Lung microvascular endothelial cell (primary cell): ENCODE data around the gene ANKRD39. TPM values are rescaled to one million over a fixed set of nuclear protein-coding genes. Genes with fewer than 3 reads are reported as not detected.

Source experiments
- DNase-seq, 2 donors: peaks; one replicate each; pipeline versions ENCODE4 v3.0.0 to v3.0.0-alpha.2; 2010; ENCODE audit warnings: low read depth in 2 of 2
- total RNA-seq: library from RNA; depleted of rRNA; stranded (reverse); fragments of >200 nt; gene quantifications from 2 replicates; pipeline ENCODE4 v1.2.1, GENCODE V29; 2014

The ANKRD39 gene
- total RNA-seq, 1 donor from 2014 or later = 6.3 TPM

DNA sequence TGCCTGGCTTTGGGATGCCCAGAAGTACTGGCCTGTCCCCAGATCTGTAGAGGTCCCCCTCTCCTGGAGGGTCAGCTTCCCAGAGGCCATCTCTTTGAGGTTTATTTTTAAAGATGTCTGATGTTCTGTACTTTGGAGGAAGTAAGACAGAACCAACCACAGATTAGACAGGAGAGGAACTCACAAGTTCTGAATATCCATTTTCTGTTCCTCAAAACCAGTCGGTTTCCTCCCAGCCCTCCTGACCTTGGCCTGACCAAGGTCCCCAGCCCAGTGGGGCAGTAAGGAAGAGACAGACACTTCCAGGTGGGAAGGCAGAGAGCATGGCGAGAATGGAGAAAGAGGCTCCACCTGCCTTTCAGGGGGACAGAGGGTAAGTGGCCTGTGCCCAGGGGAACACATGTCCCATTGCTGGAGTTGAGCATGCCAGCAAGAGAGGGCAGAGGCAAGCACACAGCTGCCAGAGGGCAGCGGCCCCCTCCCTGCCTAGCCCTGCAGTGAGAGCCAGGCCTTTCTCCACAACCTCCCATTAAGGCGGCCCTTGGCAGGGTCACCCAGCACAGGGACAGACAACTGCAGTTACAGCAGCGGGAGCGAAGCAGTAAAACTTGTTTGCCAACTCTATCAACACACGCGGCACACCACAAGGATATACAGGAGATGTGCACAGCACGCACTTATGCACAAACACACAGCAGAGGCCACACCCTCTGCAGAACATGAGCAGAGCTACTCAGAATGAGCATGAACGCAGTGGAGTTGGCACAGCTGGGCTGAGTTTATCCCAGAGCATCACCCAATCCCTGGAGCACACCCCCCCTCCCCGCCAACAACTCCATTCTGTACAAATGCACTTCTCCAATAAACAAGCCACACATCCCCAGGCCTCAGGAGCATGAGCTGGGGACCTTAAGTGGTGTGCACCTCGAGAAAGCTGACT, 30.5 kb upstream of the ANKRD39 start:
- no peak for DNase-seq

GRCh38 chr2:96887493-96888012, 29.7 kb upstream of the ANKRD39 start:
- DNase-seq = no peak

GRCh38 chr2:96885432-96886347, 27.9 kb upstream of the ANKRD39 start:
- DNase-seq = no peak

GRCh38 chr2:96884299-96885094, 26.7 kb upstream of the ANKRD39 start:
- DNase-seq = no peak

- DNase-seq = no peak
Observed at GRCh38 chr2:96883306-96883705, 25.5 kb upstream of the ANKRD39 start.

DNA sequence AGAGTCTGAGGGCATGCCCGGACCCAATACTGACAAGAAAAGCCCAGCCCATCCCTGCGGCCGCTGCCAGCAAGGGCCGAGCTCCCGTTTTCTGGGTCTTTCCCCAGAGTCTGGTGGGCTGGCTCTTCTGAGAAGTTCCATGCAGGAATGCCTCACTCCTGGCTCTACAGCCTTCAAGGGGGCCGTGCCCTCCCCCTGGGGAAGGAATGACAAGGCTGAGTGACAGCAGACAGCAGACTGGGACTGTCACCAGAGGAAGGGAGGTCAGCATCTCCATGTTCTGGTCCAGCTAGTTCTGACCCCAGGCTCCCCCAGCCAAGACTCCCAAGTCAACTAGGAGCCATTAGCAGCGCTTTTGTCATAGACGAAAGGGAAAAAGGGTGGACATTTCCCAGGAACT, 25.1 kb upstream of the ANKRD39 start:
- DNase-seq = no peak

DNA sequence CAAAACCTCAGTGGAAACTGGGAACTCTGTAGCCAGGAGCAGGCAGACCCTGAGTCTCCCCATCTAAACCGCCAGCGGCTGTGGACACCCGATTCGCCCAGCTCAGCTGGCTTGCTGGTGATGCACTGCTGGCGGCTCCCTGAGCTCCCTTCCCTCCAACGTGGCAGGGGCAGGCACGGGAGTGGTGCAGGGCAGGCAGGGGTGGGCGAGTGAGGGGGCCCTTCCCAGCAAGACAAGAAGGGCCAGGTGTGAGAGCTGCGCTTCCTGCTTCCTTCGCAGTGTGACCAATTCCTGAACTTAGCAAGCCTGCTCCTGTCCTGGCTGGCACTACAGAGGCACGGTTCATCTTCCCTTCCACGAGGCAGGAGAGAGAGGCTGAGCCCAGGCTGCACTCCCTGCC, 24.4 kb upstream of the ANKRD39 start:
- DNase-seq = no peak

- no peak for DNase-seq
Observed at GRCh38 chr2:96881349-96882195, 23.8 kb upstream of the ANKRD39 start.

DNA sequence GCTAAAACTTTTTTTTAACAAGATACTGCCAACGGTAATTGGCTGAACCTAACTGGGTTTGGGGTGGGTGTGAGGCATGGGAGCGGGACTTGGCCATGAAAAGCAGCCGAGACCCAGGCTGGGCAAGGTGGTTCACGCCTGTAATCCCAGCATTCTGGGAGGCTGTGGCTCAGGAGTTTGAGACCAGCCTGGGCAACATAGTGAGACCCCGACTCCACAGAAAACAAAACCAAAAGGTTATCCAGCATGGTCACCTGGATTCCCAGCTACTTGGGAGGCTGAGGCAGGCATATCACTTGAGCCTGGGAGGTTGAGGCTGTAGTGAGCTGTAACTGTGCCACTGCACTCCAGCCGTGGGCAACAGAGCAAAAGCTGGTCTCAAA, 23.1 kb upstream of the ANKRD39 start:
- no peak for DNase-seq

DNA sequence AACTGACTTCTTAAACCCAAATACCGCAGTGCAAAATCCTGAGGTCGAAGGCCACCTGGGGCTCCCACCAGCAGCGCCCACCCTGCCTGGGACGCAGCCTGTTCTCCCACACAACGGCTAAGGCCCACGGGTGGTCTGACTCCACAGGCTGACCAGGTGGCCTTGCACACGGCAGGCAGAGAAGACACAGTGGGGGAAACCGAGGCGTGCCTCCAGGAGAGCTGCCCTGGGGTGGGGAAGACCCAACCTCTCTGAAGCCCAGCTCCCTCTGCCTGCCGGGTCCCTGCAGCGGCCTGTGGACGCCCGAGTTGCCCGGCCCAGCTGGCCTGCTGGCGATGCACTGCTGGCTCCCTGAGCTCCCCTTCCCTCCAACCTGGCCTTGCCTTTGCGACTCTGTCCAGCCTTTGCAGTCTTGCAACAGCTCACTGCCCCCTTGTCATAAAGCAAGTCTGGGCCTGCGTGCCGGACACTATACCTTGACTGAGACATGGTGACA, 21.8 kb upstream of the ANKRD39 start:
- no peak for DNase-seq

DNA sequence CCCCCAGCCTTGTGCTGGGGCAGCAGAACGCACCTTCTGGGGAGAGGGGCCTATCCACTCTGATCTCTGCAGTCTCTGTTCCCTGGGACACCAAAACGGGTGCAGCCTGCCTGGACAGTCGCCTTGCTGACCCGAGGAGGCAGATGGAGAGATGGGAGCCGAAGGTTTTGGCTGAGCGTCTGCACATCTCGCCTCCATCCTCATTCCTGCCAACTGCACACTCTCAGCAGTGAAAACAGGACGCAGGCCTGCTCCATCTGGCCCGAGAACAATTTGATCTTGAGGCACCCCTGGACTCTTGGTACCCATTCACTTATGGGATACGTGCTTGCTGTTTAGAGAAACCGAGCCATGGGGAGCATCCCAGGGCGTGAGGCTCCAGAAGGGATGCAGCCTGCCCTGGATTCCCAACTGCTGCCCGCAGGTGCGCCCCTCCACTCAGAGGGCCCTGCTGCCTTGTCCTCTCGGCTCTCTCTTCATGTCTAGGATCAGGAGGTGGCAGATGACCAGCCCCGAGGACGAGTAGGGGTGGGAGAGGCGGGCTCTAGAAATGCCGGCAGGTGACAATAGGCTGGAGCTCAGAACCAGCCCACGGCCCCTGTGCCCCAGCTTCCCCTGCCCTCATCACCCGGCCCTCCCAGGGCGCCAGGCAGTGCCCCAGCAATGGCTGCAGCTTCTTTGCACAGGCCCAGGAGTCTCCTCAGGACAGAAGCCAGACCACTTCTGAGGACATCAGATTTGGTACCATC, 21.2 kb upstream of the ANKRD39 start:
- no peak for DNase-seq

DNA sequence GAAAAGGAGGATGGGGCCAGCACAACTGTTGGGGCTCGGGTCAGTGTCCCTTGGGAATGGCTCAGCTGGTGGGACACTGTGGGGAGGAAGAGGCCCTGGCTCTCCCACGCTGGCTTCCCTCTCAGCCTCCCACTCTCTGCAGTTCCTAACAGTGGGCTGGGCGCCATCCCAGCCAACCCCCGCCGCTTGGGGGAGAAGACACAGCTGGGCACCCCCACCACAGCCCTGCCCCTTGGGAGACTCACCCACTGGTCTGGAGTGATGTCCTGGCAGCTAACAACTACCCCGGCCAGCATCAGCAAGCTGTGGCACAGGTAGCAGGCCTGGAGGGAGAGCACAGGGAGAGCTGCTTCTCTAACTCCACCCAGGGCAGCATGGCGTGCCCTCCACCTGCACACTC, 20.4 kb upstream of the ANKRD39 start:
- DNase-seq = no peak

DNA sequence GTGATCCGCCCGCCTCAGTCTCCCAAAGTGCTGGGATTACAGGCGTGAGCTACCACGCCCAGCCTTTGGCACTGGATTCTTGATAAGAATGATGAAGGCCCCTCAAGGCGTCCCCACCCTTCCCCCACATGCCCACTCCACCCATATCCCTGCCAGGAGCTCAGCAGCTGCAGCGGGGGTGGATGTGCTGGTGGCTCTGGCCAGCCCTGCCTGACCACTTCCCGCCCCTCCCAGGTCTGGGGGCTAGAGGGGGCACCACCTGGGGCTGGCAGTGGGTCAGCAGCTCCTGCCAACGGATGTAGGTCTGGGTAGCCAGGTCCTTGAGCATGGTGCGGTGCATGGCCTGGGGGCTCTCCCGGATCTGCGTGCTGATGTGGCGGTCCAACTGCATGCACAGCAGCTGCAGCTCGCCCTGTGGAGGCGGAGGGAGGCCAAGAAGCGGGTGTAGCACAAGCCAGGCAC, 19.8 kb upstream of the ANKRD39 start:
- DNase-seq = no peak

DNA sequence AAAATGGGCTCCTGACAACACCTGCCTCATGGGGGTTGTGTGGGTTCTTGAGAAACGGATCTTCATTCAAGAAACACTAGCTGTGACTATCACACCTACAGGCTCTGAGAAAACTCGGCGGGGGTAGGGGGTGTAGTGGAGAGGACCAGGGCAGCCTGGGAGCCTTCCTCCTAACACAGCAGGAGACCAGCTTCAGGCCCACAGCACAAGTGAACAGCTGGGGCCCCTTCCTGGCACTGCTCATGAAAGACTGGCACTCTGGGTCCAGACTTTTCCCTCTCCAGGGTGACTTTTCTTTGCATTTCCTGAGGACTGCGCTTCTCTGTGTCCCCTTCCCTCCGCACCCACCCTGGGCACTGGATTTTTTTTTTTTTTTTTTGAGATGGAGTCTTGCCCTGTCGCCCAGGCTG, 19.2 kb upstream of the ANKRD39 start:
- no peak for DNase-seq

DNA sequence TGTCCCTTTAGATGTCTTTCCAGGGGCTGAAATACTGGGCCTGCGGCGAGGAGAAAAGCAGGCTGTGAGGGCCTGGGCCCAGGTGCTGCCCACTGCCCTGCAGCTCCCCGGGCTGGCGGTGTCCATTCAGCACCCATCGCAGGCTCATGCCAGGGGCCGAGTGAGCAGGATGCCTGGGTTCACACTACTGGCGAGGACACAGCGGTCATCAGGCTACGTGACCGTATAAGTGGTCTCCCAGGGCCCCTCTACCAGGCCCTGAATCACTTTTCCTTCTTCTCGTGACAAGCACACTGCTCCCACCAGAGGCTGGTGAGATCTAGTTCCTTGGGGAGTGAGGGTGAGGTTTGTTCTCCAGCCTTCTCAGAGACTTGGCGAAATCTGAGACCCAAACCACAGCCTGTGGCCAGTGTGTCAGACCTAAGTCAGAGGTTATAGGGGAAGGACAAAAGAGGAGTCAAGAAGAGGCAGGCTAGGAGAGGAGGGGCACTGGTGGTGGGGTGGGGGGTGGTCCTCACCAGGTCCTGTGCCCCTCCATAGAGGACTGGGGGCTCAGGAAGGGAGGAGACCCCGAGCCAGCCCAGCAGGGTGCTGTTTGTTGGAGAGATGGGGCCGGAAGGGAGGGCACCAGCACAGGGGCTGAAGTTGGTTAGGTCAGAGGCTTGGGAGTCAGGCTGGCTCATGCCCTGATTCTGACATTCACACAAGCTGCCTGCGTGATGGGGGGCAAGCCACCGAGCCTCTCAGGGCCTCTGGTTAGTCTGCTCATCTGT, 18.6 kb upstream of the ANKRD39 start:
- no peak for DNase-seq

GRCh38 chr2:96875498-96876268, 17.9 kb upstream of the ANKRD39 start:
- DNase-seq = no peak

DNA sequence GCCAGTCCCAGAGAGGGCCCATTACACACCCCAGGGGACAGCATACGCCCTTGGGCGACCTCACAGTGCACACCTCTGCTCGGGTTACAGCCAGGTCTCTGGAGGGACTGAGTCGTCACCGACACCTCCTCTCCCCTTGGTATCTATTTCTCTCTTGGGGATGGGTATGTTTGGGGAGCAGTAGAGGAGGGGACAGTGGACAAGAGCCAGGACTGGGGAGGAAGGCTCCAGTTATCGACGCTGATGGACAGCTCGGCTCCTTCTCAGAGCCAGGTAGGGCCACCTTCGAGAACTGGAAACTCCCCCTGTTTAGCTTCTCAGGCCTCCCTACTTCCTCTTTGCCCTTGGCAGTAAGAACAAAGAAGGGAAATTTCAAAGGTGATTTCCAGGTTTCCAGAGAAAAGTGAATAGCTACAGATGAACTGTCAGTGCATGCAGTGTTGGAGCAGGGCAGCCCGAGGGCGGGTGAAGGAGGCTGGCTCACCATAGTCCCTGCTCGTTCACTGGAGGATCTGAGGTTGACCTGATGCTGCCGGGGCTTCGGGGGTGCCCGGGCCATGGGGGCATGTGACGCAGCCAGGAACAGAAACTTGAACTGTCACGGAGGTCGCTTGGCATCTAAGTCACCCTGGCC, 16.5 kb upstream of the ANKRD39 start:
- peak in 1 of 2 donors; percentile 19 for DNase-seq
